Hippocampal formation (tissue), 2 donors: ENCODE results near the gene MYO7A.

ENCODE experiments used
- DNase-seq, 2 donors: peaks; one replicate each; lab custom pipeline; 2025; lab: John Stamatoyannopoulos, UW

Gene MYO7A

DNA sequence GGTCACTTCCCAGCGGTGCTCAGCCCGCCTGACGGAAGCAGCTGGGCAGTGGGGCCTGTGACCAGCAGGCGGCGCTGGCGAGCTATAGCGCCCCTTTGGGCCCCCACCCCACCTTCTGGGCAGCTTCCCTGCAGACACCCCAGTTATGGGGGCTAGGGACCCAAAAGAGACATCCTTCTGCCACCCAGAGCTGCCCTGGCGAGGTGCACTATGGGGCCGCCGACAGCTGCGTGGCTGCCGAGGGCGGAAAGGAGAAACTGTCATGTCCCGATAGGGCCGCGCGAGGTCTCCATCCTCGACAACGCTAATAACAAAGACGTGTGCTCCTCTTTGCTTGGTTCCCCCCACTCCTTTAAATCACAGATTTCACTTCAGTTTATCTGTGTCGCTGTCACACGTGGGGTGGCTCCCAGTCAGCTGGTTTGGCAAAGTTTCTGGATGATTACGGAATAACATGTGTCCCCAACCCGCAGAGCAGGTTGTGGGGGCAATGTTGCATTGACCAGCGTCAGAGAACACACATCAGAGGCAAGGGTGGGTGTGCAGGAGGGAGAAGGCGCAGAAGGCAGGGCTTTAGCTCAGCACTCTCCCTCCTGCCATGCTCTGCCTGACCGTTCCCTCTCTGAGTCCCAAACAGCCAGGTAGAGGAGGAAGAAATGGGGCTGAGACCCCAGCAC lies 673 bp upstream of the MYO7A start:
- DNase-seq = peak; percentile 15 to 43

DNA sequence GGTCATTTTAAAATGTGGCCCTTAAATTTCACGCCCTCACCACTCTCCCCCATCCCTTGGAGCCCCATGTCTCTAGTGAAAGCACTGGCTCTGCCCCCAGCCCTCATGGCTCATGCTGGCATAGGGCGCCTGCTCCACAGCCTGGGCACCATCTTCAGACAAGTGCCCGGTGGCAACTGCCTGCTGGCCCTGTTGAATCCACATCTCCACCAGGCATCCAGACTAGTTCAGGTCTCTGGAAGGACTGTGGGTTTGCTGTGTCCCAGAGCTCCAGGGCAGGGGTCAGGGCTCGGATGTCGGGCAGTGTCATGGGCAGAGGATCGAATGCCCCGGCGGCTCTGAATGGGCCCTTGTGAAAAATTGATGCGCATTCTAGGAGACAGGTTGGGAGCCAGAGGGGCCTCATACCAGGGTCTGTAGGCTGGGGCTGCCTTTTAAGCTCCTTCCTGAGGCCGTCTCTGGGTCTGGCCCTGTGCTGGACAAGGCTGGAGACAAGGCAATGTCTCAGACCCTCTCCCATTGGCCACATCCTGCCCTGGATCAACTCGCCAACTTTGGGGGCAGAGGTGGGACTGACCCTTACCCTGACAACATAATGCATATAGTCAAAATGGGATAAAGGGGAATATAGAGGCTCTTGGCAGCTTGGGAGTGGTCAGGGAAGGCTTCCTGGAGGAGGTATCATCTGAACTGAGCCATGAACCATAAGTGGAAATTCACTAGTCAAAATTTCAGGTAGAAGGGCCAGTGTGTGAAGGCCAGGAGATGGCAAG lies 1.2 kb downstream of the MYO7A start:
- no peak for DNase-seq

GRCh38 chr11:77129842-77130756 lies 2.1 kb downstream of the MYO7A start:
- no peak for DNase-seq

- peak in 1 of 2 donors; percentile 24 for DNase-seq
Observed at GRCh38 chr11:77130763-77131513, 2.9 kb downstream of the MYO7A start.

DNA sequence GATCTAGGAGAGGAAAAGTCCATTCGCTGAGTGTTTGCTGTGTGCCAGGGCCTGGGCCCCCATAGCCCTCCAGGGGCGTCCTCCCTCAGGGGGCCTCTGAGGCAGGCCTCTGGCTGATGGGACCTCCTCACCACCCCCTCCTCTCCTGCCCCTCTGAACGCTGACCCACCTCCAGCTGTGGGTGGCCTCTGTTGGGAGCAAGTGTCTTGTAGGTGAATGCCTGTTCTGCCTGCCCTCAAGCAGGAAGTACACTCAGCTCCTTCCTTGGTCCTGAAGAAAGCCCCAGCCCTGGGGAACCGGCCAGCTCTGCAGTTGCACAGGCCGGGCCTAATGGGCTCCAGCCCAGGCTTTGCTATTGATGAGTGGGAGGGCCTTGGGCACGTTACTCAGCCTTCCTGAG lies 3.5 kb downstream of the MYO7A start:
- DNase-seq = no peak

GRCh38 chr11:77135069-77135468 lies 7.0 kb downstream of the MYO7A start:
- DNase-seq = no peak

GRCh38 chr11:77136074-77136473 lies 8.0 kb downstream of the MYO7A start:
- no peak for DNase-seq

- no peak for DNase-seq
Observed at GRCh38 chr11:77136784-77137420, 8.9 kb downstream of the MYO7A start.

DNA sequence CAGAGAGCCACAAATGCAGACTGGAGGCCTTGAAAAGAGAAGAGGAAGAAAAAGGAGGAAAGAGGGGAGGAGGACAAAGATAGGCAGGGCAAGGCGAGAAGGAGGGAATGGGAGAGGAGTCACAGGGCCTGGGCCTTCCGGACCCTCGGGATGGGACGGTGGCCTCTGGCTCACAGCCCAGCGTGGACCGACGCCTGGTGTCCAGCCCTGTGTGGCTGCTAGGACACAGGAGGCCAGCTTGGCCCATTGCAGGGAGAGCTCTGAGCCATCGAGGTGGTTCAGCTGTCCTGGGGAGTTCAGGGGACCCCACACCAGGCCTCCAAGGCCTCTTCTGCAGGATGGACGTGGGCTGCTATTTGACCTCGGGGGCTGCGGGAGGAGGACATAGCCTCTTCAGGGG lies 9.4 kb downstream of the MYO7A start:
- DNase-seq = no peak

DNA sequence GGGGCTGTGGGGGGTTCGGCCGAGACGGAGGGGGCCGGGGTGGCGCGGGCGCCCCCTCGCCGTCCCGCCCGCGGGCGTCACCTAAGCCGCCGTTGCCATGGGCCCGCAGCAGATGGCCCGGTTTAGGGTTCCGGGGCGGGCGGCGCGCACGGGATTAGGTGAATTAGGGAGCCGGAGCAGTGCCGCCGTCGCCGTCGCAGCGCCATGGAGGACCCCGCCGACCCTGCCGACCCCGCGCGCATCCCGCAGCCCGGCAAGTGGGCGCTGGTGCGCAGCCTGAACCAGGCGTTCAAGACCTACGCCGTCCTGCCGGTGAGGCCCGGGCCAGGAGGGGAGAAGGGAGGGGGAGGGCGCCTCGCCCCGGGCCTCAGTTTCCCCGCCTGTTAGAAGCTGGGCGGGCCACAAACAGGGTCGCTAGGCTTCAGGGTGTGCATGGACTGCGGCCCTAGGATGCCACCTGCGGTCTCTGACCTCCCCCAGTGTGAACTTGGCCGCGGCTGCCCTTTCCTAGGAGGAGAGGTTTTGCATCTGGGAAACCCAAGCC lies 10.1 kb downstream of the MYO7A start:
- DNase-seq = no peak

GRCh38 chr11:77139201-77139600 lies 11.2 kb downstream of the MYO7A start:
- DNase-seq = no peak

- no peak for DNase-seq
Observed at GRCh38 chr11:77140231-77140851, 12.3 kb downstream of the MYO7A start.

DNA sequence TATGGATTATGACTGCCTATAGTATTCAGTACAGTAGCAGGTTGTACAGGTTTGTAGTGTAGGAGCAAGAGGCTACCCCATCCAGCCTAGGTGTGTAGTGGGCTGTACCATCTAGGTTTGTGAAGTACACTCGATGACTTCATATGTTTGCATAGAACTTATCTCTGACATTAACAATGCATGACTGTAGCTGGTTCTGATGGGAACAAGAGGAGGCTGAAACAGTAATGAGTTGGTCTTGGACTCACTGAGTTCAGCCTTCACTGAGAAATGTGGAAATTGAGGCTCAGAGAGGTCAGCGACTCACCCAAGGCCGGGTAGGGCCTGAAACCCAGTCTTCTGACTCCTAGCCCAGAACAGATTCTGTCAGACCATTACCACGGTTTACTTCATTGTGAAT lies 13.0 kb downstream of the MYO7A start:
- no peak for DNase-seq

DNA sequence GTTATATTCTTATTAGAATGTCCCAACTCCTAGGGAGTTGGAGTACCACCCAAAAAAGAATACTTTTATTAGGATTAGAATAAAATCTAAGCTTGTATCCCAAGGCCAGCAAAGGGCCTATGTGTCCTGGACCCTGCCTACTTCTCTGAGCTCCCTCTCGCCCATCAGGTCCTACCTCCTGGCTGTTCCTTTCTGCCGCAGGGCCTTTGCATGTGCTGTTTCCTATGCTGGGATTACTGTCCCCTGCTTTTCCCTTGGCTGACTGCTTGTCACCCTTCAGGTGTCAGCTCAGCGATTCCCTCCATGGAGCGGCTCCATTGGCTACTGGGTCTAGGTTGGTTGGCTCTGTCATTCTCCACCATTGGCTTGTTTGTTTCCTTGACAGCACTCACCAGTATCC lies 13.4 kb downstream of the MYO7A start:
- no peak for DNase-seq

DNA sequence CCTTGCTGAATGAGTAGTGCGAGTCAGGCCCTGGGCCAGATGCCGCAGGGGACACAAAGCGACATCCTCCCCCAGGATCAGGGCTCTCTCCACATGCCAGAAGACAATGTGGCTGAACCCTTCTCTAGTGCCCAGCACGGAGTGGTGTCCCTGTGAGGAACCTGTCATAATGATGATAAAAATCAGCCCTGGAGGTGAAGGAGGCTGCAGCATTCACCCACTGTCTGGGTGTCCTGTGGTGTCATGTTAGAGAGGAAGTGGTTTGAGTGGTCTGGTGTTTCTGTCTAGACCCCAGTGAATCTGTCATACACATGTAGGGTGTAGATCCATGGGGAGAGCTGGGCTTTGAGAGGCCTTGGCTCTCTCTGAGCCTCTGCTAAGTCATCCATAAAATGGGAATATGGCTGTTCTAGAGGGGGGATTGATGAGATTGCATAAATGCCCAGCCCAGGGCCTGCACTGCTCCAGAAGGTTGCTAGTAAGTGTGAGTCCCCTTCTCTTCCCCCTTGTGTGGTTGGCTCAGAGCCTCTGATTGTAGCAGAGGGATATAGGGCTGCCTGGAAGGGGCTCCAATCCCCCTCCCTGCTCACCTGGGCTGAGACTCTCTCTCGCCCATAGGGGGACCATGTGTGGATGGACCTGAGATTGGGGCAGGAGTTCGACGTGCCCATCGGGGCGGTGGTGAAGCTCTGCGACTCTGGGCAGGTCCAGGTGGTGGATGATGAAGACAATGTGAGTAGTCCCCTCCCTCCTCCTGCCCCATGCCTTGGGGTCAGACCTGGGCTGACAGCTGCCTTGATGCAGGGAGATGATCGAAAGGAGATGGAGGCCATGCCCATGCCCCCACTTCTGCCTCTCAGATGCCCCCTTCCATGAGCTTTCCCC lies 14.3 kb downstream of the MYO7A start:
- DNase-seq = no peak

DNA sequence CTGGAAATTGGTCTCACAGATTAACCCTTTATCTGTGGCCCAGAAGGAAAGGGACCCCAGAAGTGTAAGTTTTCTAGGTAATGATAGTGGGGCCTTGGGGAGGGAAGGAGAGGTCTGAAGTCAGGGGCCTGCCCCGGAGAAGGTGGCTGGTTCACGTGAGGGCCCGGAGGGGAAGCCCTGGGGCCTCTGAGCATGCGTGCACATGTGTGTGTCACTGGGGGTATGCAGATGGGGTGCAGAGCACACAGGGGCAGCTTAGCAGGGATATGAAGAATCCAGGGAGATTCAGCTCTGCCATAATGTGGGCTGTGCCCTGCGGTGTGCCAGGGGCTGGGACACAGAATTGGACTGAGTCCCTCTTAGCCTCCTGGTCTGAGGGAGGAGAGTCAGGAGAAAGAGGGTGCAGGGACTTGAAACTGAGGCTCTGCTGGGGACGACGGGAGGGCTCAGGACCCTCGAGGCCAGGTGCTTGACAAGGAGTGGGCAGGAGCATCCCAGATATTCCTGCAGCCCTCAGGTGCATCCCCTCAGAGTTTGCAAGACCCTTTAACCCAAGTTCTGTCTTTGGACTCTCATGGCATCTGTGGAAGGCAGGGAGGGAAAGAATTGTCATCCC lies 15.5 kb downstream of the MYO7A start:
- no peak for DNase-seq

DNA sequence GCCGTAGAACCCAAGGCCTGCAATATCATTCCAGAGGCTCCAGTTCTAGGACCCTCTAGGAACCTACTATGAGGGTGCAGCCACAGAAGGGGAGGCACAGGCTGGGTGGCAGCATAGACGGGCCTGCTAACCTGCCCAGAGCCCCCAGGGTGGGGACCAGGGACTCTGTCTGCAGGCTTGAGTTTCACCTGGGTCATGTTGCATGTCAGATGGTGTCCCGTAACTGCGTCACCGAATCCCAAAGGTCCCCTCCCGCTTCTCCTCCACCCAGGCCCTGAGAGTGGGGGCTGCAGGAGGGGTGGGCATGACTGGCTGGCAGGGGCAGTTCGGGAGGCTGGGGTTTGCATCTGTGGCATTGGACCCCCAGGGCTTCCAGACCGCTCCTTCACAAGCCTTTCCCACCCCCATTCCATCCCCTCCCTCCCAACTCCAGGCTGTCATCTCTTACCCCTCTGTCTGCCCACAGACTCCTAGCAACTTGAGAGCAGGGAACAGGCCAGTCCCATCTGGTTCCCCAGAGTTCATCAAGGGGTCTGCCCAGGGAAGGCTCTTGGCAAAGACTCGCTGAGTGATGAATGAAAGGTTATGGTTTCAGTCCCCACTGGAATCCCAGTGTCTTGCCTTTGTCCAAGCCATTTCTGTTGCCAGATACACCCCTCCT lies 16.3 kb downstream of the MYO7A start:
- no peak for DNase-seq

- DNase-seq = no peak
Observed at GRCh38 chr11:77144857-77145428, 16.9 kb downstream of the MYO7A start.
